GM12865 (cell line): ENCODE results near the gene KCNMB4.

ENCODE experiments used
- DNase-seq: peaks from one replicate; pipeline ENCODE4 v3.0.0; 2010; ENCODE audit warnings: low read depth
- H3K4me3 ChIP-seq: 2 replicates; pipeline ENCODE4 v1.5.1; 2011; ENCODE audit warnings: mild to moderate bottlenecking, low read depth, low read length, control low read depth
- TF ChIP-seq, protein P1 (sequence below): IDR thresholded peaks from 2 replicates; pipeline ENCODE4 v1.5.1; 2011; ENCODE audit warnings: low read length, control low read depth, low read depth, inconsistent platforms; ENCODE audit not compliant: insufficient read depth; ENCODE audit errors: missing control alignments

KCNMB4 gene

DNA sequence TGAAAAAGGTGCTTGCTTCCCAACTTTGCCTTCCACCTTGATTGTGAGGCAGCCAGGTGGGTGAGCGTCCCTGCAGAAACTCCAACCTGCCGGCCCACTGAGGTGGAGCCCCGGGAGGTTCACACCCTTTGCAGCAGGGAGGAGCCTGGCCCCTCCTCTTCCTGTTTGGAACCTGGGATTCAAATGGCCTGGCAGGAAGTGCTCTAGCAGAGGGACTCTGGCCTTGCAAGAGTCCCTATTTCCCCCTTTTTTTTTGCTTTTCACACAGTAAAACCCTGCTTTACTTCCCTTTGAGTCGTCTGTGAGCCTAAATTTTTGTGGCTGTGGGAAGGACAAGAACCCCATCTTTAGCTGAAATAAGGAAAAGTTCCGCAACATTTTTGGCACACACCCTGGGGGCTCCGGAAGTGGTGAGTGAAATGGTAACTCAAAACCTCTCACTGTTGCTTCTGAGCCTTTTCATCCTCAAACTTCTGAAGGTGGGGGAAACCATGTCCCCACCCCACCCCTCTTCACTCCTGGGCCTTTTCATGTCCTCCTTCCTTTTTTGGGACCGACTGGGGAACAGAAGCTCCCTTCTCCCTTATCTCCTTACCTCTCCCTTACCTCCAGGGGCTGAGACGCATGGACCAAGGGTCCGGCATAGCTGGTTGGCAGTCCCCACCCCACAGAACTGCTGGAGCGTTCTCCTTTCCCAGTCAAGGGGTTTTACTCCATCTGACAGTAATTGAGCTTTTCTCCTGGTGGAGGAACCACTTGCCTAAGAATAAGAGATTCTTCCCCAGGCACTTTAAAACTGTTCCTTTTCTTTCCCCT is 102.0 kb downstream of the KCNMB4 start:
- H3K4me3 ChIP-seq: no peak overlapping the region
- TF ChIP-seq, protein P1, sequence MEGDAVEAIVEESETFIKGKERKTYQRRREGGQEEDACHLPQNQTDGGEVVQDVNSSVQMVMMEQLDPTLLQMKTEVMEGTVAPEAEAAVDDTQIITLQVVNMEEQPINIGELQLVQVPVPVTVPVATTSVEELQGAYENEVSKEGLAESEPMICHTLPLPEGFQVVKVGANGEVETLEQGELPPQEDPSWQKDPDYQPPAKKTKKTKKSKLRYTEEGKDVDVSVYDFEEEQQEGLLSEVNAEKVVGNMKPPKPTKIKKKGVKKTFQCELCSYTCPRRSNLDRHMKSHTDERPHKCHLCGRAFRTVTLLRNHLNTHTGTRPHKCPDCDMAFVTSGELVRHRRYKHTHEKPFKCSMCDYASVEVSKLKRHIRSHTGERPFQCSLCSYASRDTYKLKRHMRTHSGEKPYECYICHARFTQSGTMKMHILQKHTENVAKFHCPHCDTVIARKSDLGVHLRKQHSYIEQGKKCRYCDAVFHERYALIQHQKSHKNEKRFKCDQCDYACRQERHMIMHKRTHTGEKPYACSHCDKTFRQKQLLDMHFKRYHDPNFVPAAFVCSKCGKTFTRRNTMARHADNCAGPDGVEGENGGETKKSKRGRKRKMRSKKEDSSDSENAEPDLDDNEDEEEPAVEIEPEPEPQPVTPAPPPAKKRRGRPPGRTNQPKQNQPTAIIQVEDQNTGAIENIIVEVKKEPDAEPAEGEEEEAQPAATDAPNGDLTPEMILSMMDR: no peak
- no peak for DNase-seq

- no peak for DNase-seq
- TF ChIP-seq, protein P1: no peak
- H3K4me3 ChIP-seq: no peak overlapping the region
These were observed 102.7 kb downstream of the KCNMB4 start for GRCh38 chr12:70468741-70469140.

GRCh38 chr12:70469221-70469820 is 103.2 kb downstream of the KCNMB4 start:
- TF ChIP-seq, protein P1: no peak
- H3K4me3 ChIP-seq: no peak overlapping the region
- DNase-seq: no peak

DNA sequence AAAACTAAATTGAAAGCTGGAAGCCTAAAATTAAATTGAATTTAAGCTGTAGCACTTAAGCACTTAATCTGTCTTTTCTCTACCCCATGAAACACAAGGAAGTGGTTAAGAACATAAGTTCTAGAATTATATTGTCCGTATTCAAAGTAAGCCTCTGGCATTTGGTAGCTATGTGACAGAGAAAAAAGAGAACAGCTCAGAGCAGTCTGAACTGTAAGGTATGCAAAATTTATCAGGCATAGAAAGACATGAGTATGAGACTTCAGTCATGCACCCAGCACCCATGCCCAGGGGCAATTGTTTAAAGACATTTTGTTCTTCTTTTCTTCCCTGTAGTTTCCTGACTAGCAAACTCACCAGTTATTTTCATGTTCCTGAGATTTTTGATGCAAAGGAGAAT is 116.7 kb downstream of the KCNMB4 start:
- no peak overlapping the region for H3K4me3 ChIP-seq
- no peak for DNase-seq
- TF ChIP-seq, protein P1: no peak
